GM11168 (cell line): ENCODE measurements around the gene KIAA1328.

Experiments
- in situ Hi-C: fragments of 300-500 bp; cut with MboI; formaldehyde crosslinking; loops from one replicate; pipeline ENCODE4 v1.12.0; 2022; ENCODE audit warnings: low sequenced_read_pairs; ENCODE audit not compliant: unreplicated experiment

Gene KIAA1328

GRCh38 chr18:37265382-37265781 is 436.5 kb downstream of the KIAA1328 start:
- in situ Hi-C loops = no loop called here

- in situ Hi-C loops = no loop called here
These were observed 437.4 kb downstream of the KIAA1328 start for GRCh38 chr18:37266290-37266689.

GRCh38 chr18:37270038-37270665 is 441.2 kb downstream of the KIAA1328 start:
- in situ Hi-C loops = no loop called here

GRCh38 chr18:37270666-37271052 is 441.7 kb downstream of the KIAA1328 start:
- in situ Hi-C loops = no loop called here

- in situ Hi-C loops = no loop called here
These were observed 443.3 kb downstream of the KIAA1328 start for GRCh38 chr18:37272226-37272625.

- in situ Hi-C loops = no loop called here
These were observed 443.9 kb downstream of the KIAA1328 start for GRCh38 chr18:37272841-37273240.

- in situ Hi-C loops = no loop called here
These were observed 445.6 kb downstream of the KIAA1328 start for GRCh38 chr18:37274309-37275236.

GRCh38 chr18:37275237-37275741 is 446.4 kb downstream of the KIAA1328 start:
- in situ Hi-C loops = no loop called here

GRCh38 chr18:37276111-37276890 is 447.4 kb downstream of the KIAA1328 start:
- in situ Hi-C loops = no loop called here

GRCh38 chr18:37277804-37278203 is 448.9 kb downstream of the KIAA1328 start:
- in situ Hi-C loops = no loop called here
